GM21360 (cell line): Measurements from ENCODE around the gene KIAA1958.

Experiments used
- ATAC-seq: cut with Tn5 transposase; IDR thresholded peaks from one replicate; pipeline ENCODE4 v1.9.1; 2021; ENCODE audit warnings: mild to moderate bottlenecking, moderate library complexity; ENCODE audit not compliant: unreplicated experiment

Gene KIAA1958

GRCh38 chr9:112526973-112527372 lies 40.3 kb downstream of the KIAA1958 start:
- ATAC-seq = no peak

GRCh38 chr9:112527959-112528358 lies 41.3 kb downstream of the KIAA1958 start:
- no peak for ATAC-seq

GRCh38 chr9:112529316-112529715 lies 42.7 kb downstream of the KIAA1958 start:
- ATAC-seq = no peak

GRCh38 chr9:112530751-112531205 lies 44.2 kb downstream of the KIAA1958 start:
- ATAC-seq = no peak

GRCh38 chr9:112531666-112532282 lies 45.1 kb downstream of the KIAA1958 start:
- ATAC-seq = no peak

- ATAC-seq = no peak
Measured at GRCh38 chr9:112532427-112532826, 45.8 kb downstream of the KIAA1958 start.

GRCh38 chr9:112533660-112534059 lies 47.0 kb downstream of the KIAA1958 start:
- ATAC-seq = no peak

- ATAC-seq = no peak
Measured at GRCh38 chr9:112535301-112535700, 48.7 kb downstream of the KIAA1958 start.

- no peak for ATAC-seq
Measured at GRCh38 chr9:112535811-112536210, 49.2 kb downstream of the KIAA1958 start.

- no peak for ATAC-seq
Measured at GRCh38 chr9:112537561-112537960, 50.9 kb downstream of the KIAA1958 start.

GRCh38 chr9:112540800-112541199 lies 54.2 kb downstream of the KIAA1958 start:
- ATAC-seq = no peak

GRCh38 chr9:112541685-112542084 lies 55.1 kb downstream of the KIAA1958 start:
- ATAC-seq = no peak

GRCh38 chr9:112542593-112543292 lies 56.1 kb downstream of the KIAA1958 start:
- no peak for ATAC-seq

- no peak for ATAC-seq
Measured at GRCh38 chr9:112544477-112544876, 57.9 kb downstream of the KIAA1958 start.

- ATAC-seq = no peak
Measured at GRCh38 chr9:112545237-112545636, 58.6 kb downstream of the KIAA1958 start.

- no peak for ATAC-seq
Measured at GRCh38 chr9:112546149-112547012, 59.8 kb downstream of the KIAA1958 start.

- ATAC-seq = no peak
Measured at GRCh38 chr9:112548051-112548440, 61.4 kb downstream of the KIAA1958 start.

- ATAC-seq = no peak
Measured at GRCh38 chr9:112548836-112549595, 62.4 kb downstream of the KIAA1958 start.

GRCh38 chr9:112550531-112550930 lies 63.9 kb downstream of the KIAA1958 start:
- no peak for ATAC-seq

GRCh38 chr9:112551641-112552040 lies 65.0 kb downstream of the KIAA1958 start:
- no peak for ATAC-seq
